GM11168 (cell line): ENCODE measurements around the gene SIM2.

Source experiments
- in situ Hi-C: fragments of 300-500 bp; cut with MboI; formaldehyde crosslinking; loops from one replicate; pipeline ENCODE4 v1.12.0; 2022; ENCODE audit warnings: low sequenced_read_pairs; ENCODE audit not compliant: unreplicated experiment

The SIM2 gene

GRCh38 chr21:36684957-36685714, 13.8 kb upstream of the SIM2 start:
- in situ Hi-C loops, result no loop called here

DNA sequence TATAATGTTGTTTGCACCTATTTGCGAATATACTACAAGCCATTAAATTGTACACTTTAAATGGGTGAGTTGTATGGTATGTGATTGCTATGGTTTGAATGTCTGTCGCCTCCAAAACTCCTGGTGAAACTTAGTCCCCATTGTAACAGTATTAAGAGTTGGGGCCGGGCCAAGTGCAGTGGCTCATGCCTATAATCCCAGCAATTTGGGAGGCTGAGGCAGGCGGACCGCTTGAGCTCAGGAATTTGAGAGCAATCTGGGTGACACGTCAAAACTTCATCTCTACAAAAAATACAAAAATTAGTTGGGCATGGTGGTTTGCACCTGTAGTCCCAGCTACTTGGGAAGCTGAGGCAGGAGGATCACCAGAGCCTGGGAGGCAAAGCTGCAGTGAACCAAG, 12.0 kb upstream of the SIM2 start:
- in situ Hi-C loops, result no loop called here

DNA sequence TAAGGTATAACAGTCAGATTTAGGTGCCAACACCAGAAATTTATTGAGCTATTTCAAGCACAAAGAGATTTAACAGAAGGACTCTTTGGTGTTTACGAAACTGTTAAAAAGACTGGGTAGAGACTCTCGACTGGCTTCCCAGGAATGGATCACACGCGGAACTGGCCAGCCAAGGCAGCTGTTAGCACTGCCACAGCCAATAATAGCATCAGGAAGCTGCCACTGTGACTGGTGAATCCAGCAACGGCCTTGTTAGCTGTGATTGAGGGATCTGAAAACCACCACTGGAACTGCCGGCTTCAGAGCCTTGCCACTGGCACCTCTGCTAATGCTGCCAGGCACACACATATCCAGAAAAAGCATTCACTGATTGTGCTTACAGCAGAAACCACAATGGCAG, 10.6 kb upstream of the SIM2 start:
- in situ Hi-C loops, result no loop called here

DNA sequence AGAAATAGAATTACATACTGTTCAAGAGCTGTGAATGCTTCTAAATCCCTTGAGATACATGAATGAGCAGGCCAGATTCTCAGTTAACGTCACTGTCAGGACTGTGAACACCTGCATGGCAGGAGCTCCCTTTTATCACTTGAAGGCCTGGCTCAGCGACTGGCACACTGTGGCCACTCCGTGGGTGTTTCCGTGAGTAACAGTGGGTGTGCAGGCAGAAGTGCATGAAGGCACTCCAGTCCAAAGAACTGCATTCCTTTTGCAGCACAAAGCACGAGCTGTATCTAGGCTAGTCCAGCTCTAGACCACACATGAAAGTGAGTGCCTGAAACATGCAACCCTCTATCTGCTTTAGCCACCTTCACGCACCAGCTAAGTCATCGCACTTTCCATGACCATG, 9.6 kb upstream of the SIM2 start:
- in situ Hi-C loops, result no loop called here

DNA sequence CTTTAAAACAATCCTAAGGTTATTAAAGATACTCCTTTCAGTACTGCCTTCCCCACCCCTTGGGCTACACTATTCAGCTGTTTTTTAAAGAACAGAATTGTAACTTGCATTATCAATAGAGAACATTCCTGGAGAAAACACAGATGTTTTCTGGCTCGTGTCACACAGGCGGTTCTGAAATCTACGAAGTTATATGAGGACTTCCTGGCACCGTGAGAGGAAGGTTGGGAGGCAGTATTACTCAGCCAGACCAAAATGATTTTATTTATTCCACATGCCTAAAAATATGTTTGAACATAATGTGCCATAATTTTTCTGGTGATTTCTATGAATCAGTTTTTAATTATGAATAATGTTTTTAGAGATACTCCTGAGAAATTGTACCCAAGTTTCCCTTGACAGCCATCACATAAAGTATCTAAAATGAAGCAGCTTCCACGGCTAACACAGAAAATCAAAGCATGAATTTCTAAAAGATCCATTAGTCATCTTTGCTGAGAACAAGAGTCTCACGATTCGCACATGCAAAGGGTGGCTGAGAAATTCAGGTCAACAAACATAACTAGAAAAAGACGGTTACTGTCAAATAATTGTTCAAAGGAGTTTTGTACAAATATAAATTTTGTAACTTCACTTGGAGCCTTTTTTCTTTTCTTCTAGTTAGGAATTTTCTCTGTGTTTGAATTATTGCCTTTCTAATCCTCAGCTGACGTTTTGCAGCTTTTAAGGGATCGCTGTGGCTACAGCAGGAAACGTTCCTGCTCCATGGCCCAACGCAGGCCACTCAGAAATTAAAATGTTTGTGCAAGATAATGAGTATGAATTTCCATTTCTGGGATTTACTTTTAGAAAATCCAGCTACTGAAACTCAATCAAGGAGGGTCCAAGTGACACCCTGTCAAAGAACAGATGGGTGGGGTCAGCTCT, 8.0 kb upstream of the SIM2 start:
- in situ Hi-C loops, result no loop called here

GRCh38 chr21:36691555-36692041, 7.3 kb upstream of the SIM2 start:
- in situ Hi-C loops, result no loop called here

- in situ Hi-C loops, result no loop called here
Measured at GRCh38 chr21:36692114-36692834, 6.6 kb upstream of the SIM2 start.

DNA sequence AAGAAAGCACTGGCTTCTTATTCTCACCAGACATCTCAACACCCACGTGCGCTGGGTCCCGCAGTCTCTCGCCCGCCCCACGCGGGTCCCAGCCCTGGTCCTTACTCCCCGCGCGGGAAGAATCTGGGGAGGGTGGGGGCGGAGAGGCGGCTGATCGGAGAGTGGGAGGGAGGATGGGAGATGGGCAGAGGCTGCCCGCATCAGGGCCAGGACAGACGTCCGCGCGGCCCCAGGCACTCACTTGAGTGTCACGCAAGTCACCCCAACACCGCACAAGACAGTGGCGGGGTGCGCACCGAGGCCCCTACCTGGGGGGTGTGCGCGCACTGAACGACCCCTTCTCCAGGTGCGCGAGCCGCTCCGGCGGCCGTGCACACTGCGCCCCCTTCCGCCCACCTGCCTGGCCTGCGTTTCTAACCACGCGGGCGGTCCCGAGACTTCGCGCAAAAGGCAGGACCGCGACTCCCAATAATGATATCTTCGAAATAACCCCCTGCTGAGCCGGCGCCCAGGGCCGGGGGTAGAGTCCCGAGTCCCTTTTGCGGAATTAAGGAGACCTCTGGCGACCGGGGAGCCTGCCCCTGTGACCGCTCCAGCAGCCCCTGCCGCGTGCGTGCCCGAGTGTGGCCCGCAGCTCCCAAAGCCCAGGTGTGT, 6.0 kb upstream of the SIM2 start:
- in situ Hi-C loops, result no loop called here

DNA sequence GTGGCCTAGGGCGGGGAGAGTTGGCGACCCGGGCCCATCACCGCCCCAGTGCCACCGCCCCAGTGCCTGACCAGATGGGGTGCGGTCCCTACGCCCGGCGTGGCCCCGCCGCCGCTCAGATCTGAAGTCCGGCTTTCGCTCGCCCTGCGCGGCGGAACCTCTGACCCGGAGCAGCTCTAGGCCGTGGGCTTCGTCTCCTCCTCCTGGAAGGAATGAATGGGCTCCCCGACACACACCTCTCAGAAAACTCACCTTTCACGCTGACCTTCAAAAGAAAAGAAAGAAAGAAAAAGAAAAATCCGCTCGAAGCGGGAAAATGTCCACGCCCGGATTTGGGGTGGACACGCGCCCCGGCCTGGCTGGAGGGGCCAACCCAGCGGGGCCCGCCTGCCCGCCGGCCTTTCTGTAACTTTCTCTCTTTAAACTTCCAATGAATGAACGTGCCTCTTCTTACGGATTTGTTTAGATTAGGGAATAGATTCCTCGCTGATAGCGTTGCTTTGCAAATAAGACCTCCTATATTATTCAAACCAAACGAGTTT, 5.4 kb upstream of the SIM2 start:
- in situ Hi-C loops, result no loop called here

GRCh38 chr21:36694031-36694515, 4.8 kb upstream of the SIM2 start:
- in situ Hi-C loops, result no loop called here

DNA sequence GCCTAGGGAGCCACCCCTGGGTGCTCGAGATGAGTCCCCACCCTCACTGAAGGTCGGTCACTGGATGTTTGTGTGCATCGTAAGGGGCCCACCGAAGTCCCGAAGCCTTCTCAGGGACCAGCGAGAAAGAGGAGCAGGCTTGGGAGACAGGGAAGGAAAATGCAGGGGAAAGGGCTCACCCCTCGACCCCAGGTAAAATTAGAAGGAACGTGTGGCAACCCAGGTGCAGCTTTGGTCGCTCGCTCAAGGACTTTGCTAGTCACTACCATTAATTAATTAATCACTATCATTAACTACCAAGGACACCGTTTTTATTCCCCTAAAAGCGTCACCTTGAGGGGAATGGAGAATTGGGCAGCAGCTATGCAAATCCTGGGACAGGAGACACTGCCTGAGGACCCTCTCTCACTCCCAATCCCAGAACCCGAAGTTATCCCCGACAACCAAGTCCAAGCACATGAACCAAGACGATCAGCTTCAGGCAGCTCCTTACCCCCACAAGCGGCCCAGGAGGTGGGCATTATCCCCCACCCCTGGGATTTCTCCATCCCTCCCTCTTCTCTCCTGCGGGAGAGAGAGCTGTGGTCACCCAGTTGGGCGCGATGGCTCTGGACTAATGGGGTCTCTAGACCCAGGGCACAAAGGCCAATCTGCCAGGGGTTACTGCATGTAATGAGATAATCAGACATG, 4.2 kb upstream of the SIM2 start:
- in situ Hi-C loops, result no loop called here

DNA sequence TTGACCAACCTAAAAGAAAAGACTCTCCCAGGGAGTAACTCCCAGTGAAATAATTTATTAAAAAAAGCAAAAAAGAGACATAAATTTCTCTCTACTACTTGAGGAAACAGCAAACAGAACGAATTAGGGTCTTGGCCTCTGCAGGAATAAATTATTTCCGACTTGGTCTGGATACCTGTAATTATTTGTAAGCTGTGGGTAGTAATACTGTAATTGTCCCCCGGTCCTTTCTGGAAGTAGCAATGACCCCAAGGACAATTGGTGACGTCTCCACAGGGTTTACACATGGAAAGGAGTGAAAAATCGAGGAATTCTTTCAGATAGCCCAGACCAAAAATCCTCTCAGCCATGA, 3.7 kb upstream of the SIM2 start:
- in situ Hi-C loops, result no loop called here

DNA sequence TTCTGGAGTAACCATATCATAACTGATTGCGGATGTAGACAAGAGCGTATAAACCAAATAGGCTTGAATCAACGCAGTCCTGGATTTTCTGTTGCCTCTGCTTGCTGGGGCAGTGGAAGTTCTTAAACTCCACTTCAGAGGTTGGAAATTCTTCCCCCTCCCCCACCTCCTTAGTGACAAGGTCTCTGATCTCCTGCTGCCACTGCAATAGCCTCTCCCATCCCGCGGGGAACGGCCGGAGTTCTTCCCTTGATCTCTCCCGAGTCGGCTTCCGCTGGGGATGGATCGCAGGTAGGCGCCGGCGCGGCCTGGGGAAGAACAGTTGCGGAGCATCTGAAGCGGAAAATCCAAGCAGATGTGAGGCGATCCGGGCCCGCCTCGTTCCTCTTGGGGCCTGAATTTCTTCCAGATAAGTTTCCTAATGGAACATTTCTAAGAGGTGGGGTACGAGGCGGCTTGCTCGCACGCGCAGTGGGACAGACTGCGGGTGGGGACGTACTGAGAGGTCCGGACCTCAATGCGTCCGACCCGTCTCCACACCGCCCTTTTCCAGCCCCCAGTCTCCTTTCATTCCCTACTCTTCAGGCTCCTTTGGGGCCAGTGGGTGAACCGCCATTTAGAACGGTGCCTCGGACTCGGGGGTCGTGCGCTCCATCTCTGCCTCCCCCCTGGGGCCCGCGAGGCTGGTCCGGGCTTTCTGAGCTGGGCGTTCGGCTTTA, 3.1 kb upstream of the SIM2 start:
- in situ Hi-C loops, result no loop called here

DNA sequence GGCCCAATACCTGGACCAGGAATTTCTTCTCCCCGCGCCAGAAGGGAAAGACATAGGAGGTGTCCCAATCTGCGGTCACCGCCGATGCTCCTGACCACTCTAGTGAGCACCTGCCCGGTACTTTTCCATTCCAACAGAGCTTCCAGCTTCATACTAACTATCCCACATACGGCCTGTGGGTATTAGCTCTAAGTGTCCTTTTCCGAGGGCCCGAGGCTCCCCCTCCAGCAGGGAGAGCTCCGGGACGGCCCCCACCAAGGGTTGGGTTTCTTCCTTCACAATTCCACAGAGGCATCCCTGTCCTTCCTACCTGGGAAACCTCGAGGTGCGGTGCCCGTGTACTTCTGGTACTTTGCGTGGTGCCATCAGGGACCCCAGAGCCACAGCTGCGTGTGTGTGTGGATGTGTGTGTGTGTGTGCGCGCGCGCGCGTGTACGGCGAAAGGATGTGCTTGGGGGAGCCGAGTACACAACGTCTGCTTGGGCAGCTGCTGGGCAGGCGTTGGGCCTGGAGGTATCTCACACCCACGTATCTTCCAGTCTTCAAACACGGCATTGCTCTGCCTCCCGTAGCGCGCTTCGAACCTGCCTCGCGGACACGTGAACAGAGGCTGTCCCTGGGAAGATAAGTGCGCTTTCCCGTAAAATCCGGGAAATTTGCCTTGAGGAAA, 2.4 kb upstream of the SIM2 start:
- in situ Hi-C loops, result no loop called here

GRCh38 chr21:36697060-36697850, 1.7 kb upstream of the SIM2 start:
- in situ Hi-C loops, result no loop called here

DNA sequence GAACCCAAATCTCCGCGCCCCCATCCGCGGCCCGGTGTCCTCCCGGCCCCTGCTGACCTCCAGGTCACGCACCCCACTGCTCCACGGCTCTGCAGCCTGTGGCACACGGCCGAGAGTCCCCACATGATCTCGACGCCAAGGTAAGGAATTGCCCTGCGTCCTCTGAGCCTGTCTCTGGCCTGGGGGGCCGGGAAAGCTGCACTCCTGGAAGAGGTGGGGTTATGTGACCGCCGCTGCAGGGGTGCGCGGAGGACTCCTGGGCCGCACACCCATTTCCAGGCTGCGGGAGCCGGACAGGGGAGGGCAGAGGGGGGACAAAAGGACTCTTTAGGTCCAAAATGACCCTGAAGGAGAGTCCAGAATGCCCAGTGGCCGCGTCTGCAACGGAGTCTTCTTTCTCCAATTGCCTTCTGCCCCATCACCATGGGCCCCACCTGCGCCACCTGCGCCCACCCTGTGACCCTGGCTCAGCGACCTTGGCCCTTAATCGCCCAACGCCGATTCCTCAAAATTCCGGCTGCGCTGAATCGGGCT, 997 bp upstream of the SIM2 start:
- in situ Hi-C loops, result no loop called here

DNA sequence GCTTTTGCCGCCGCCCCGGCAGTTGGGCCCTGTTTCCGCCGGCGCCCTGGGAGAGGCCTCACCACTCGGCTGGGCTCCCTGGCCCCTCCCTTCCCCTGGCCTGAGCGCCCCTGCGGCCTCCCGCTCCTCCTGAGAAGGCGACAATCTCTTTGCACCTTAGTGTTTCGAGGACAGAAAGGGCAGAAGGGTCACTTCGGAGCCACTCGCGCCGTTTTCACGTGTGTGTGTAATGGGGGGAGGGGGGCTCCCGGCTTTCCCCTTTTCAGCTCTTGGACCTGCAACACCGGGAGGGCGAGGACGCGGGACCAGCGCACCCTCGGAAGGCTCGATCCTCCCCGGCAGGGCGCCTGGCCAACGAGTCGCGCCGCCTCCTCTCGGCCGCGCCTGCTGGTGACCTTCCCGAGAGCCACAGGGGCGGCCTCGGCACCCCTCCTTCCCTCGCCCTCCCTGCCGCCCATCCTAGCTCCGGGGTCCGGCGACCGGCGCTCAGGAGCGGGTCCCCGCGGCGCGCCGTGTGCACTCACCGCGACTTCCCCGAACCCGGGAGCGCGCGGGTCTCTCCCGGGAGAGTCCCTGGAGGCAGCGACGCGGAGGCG, 432 bp upstream of the SIM2 start:
- in situ Hi-C loops, result no loop called here
